Astrocyte (in vitro differentiated cells and primary cell): ENCODE results near the gene CIC.

Experiments
- CTCF ChIP-seq: IDR thresholded peaks from 2 replicates; pipeline ENCODE4 v1.5.1; 2011; ENCODE audit warnings: low read depth, mild to moderate bottlenecking, inconsistent platforms, low read length, moderate library complexity; ENCODE audit not compliant: insufficient read depth
- EZH2 ChIP-seq: IDR thresholded peaks from 2 replicates; pipeline ENCODE4 v1.6.1; 2012; ENCODE audit warnings: mild to moderate bottlenecking, low read length, inconsistent platforms; ENCODE audit not compliant: insufficient read depth

DNA sequence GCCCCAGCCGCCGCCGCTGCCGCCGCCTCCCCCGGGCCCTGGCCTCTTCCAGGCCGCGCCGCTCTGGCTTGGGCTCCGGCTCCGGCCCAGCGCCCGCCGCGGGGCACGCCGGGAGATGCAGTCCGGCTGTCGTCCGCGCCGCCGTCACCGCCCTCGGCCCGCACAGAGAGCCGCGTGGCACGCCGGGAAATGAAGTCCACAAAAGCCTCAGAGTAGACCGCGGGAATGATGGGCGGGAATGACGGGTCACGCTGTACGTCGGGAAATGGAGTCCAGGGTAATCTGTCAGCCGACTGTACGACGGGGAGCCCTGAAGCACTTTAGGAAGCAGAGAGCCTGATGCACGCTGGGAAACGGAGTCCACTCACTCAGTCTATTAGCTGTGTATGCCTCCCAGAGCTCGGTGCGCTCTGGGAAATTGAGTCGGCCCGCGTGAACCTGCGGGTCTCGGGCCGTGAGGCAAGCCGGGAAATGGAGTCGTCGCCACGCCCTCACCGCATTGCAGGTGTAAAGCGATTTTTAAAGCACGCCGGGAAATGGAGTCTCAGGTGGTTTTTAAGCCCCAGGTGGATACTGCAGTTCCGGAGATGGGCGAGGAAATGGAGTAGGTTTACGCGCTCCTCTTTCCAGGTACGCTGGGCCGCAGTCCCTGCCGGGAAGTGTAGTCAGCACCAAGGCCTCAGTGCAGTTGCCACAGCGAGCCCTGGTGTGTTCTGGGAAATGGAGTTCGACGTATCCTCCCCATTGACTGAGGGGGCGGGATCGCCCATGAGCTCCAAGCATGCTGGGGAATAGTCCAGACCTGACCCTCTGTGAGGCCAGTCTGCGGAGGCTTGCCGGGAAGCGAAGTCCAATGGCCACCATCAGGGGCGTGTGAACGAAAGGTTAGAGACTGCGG is 26.3 kb upstream of the CIC start, which contains the start of gene GSK3A:
- TF ChIP-seq EZH2 (no peak), CTCF (no peak)
